GM19452 (cell line): Measurements from ENCODE around the gene PYGB.
"Not testable (repeated sequence)": the region's sequence is repeated elsewhere in the genome, so short reads cannot be mapped to it uniquely, and the experiment has no call there.

ENCODE experiments used
- ATAC-seq: cut with Tn5 transposase; IDR thresholded peaks from one replicate; pipeline ENCODE4 v1.9.1; 2021; ENCODE audit not compliant: unreplicated experiment

PYGB gene

GRCh38 chr20:25229486-25230165 is 18.3 kb upstream of the PYGB start:
- no peak for ATAC-seq

DNA sequence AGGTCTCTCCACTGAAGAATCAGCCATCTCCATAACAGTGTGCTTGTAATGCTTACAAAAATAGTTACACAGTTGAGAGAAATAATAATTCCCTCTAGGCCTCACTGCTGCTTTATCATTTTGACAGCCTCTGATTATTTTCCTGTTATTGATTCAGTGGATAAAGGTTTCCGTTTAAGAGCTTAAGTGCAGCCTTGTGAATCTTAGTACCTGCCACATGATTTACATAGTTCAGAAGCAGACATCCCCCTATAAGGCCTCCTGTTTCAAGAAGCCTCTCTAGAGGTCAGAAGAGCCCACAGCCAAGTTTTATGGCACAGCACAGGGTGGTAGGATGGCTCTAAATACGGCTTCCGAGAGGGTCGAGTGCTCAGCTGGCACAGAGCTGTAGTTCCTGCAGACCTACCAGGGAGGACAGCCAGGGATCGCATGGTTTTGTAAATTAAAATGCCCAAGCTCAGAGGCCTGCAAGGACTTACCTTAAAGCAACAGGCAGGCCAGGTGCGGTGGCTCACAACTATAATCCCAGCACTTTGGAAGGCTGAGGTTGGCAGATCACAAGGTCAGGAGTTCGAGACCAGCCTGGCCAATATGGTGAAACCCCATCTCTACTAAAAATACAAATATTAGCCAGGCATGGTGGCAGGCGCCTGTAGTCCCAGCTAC is 17.6 kb upstream of the PYGB start:
- ATAC-seq, result peak; percentile 58

DNA sequence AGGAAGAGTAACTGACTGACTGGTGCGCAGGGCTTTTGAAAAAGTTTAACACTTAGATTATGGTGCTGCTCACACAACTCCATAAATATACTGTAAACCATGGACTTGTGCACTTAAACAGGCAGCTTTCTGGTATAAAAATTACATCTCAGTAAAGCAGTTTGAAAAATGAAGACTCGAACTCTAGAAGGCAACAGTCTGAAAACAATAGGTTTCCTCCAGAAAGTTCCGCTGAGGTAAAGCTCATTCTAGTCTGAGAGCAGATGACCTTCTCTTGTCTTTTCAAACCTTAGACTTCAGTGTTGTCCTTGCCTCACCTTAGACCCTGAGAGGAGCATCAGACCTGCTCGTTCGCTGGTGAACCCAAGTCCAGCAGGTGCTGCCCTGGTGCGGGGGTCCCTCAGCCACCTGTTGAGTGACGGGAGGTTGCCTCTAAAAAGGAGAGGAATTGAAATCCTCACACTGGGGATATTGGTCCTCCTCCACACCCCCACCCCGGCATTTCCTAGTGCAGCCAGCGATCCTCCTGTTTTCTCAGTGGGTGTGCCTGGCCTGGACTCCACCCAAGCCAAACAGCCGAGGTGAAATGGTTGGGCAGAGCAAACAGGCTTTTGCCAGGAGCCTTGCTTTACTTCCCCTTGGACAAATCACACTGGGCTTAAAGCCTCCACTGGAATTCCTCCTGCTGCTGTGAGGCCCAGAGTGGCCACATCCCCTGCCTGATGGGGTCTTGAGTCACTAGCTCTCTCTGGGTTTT is 14.7 kb upstream of the PYGB start:
- ATAC-seq, result no peak

DNA sequence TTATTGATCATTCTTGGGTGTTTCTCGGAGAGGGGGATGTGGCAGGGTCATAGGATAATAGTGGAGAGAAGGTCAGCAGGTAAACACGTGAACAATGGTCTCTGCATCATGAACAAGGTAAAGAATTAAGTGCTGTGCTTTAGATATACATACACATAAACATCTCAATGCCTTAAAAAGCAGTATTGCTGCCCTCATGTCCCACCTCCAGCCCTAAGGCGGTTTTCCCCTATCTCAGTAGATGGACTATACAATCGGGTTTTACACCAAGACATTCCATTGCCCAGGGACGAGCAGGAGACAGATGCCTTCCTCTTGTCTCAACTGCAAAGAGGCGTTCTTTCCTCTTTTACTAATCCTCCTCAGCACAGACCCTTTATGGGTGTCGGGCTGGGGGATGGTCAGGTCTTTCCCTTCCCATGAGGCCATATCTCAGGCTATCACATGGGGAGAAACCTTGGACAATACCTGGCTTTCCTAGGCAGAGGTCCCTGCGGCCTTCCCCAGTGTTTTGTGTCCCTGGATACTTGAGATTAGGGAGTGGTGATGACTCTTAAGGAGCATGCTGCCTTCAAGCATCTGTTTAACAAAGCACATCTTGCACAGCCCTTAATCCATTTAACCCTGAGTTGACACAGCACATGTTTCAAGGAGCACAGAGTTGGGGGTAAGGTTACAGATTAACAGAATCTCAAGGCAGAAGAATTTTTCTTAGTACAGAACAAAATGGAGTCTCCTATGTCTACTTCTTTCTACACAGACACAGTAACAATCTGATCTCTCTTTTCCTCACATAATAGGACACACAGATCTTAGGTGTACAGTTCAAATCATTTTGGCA is 13.7 kb upstream of the PYGB start:
- ATAC-seq, result not testable (repeated sequence)

- no peak for ATAC-seq
Observed at GRCh38 chr20:25236450-25237304, 11.2 kb upstream of the PYGB start.

DNA sequence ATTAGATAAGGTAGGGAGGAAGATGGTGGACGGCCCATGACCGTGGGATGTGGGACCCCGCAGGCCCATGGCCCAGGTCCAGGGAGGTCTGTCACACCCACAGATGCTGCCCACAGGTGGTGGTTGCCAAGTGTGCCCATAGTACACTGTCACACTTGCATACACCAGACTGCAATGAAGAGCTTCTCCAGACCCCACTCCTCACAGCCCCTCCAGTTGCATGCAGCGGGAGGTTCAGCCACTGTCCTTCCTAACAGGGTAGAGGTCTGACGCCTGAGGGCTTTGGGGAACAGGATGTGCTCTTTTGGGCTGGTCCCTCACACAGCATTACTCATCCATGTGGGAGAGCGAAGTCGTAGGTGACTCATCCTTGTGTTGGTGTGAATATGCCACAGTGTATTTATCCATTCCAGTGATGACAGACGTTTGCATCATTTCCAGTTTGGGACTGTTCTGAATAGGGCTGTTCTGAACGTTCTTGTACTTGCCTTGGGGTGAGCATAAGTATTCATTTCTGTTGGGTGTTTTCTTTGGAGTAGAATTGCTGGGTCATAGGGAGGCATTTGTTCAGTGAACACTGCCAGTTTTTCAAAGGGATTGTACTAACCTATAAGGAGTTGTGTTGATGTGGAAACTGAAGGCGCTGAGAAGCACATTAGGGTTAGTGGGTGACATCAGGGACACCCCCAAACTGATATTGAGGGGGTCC is 10.1 kb upstream of the PYGB start:
- peak; percentile 60 for ATAC-seq

GRCh38 chr20:25238319-25239037 is 9.4 kb upstream of the PYGB start:
- ATAC-seq, result no peak

DNA sequence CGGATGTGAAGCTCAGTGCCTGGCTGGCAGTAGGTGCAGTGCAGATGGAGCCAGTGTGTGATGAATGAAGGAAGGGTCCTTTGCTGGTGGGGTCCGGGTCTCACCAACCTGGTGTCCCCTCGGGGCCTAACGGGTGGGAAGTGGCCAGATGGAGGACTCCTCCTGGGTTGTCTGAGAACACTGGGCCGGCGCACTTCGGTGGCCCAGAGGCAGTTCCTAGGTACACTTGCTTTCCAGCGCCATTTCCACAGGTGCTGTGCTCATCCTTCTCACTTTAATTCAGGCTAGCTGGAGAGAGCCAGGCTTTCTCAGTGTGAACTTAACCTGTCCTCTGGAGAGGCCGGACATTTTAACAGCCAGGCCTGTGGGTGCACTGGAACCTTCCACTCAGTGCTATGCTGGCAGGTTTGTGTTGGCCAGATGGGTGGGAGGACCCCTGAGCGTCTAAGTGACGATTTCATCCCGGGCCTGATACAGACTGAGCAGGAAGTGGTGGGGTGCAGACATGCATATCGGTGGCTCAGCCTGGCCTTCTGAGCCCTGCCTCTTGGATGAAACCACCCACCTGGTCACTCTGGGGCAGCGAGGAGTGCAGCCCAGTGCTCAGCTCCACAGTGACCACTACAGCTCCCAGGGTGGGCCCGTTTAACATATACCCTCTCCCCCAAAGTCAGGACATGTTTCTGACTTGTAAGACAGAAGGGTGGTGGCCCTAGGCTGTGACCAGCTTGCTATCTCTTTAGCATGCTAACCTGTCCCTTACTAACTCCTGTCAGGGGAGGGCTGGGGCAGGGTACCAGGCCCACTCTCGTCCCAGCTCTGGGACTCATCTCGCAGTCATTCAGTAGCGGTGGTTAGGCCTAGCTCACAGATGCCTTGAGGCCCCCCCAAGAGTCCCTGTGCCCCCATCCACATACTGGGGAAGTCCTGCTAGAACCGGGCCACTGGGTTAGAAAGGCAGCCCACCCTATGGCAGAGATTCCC is 8.2 kb upstream of the PYGB start:
- ATAC-seq, result no peak

DNA sequence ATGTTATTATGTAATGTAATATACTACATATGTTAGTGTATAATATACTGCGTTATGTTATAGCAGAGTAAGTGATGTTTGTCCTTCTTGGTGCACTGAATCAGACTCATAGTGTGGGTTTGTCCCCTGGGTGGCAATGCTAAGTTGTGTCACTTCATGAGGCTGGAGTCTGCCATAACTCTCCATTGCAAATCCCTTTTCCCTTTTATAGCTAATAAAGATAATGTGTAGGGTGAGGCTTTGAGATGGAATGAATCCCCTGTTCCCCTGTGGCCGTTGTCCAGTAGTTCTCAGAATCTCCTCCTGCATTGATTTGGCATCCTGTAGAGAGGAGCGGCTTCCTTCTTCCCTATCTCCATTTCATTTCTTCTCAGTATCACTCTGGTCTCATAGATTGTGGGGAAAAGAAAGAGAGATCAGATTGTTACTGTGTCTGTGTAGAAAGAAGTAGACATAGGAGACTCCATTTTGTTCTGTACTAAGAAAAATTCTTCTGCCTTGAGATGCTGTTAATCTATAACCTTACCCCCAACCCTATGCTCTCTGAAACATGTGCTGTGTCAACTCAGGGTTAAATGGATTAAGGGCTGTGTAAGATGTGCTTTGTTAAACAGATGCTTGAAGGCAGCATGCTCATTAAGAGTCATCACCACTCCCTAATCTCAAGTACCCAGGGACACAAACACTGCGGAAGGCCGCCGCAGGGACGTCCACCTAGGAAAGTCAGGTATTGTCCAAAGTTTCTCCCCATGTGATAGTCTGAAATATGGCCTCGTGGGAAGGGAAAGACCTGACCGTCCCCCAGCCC is 6.8 kb upstream of the PYGB start:
- not testable (repeated sequence) for ATAC-seq

- not testable (repeated sequence) for ATAC-seq
Observed at GRCh38 chr20:25241659-25241955, 6.3 kb upstream of the PYGB start.

GRCh38 chr20:25242231-25242630 is 5.7 kb upstream of the PYGB start:
- no peak for ATAC-seq

GRCh38 chr20:25243416-25243979 is 4.4 kb upstream of the PYGB start:
- no peak for ATAC-seq

DNA sequence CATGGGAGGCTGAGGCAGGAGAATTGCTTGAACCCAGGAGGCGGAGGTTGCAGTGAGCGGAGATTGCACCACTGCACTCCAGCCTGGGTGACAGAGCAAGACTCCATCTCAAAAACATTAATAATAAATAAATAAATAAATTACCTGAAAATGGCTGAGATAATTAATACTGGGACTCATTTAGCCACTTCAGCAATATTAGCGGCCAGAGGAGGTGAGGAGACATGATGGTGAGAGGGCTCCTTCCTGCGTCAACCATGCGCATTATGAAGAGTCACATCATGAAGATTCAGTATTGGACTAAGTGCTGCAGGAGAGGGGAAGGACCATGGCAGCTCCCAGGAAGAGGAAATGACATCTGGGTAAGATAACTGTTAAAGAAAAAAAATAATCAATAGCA is 2.9 kb upstream of the PYGB start:
- ATAC-seq, result no peak

- ATAC-seq, result no peak
Observed at GRCh38 chr20:25245461-25245860, 2.4 kb upstream of the PYGB start.

GRCh38 chr20:25246182-25246999 is 1.5 kb upstream of the PYGB start:
- ATAC-seq, result no peak

DNA sequence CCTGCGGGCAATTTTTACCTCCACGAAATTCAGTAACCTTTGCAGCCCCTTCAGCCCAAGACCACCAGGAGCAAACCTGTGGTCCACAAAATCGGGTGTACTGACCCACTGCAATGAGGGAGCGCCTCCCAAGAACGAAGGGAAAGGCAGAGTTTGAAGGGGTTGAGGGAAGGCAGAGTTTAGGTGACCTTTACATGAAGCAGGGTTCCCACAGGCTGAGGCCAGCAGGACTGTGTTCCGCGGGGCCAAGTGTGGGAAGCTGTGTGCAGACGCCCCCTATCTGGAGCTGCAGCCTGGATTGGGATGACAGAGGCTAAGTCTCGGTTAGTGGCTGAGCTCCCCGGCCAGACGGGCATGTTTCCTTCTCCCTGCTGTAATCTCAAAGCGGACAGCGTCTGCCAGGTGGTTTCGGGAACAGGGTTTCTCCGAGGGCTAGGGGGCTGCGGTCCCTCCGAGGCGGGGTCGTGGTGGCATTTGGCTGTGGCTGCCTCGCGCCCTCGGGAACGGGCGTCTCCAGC is 826 bp upstream of the PYGB start:
- ATAC-seq, result no peak
